Stimulated activated CD4-positive, alpha-beta T cell treated with anti-CD3 and anti-CD28 coated beads, TNF-alpha, amount 100 ng/mL, for 1 hour (primary cell): ENCODE results near the gene GSS.

ENCODE experiments used
- DNase-seq, 3 donors: peaks; one replicate each; pipeline ENCODE4 v3.0.0-alpha.2; 2020; ENCODE audit warnings: low read depth in 3 of 3, low spot score in 1 of 3

GSS gene

DNA sequence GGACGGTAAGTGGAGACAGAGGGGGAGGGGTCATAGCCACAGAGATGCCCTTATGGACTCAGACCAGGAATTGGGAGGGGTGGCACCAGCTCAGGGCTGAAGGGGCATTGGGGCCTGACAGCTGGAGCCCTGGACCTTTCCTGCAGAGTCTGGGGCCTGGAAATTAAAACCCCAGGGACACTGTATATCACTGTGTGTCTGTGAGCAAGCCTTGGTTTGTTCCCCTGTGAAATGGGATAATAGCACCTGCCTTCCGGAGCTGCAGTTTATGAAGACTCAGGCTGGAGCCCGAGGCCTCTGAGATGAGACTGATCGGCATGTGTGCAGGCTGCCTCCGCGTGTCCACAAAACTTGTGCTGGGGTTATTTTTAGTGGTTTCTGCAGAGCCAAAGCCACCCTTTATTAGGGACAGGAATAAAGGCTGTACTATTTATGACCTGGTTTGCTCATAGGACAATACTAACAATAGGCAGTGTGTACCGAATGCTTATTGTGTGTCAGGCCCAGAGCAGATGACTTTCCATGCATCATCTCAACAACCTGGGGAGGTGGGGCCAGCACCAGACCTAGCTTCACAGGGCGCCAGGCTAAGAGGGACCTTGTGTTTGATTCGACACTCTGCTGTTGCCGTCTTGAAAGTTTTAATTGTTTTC is 22.6 kb upstream of the GSS start:
- no peak for DNase-seq

DNA sequence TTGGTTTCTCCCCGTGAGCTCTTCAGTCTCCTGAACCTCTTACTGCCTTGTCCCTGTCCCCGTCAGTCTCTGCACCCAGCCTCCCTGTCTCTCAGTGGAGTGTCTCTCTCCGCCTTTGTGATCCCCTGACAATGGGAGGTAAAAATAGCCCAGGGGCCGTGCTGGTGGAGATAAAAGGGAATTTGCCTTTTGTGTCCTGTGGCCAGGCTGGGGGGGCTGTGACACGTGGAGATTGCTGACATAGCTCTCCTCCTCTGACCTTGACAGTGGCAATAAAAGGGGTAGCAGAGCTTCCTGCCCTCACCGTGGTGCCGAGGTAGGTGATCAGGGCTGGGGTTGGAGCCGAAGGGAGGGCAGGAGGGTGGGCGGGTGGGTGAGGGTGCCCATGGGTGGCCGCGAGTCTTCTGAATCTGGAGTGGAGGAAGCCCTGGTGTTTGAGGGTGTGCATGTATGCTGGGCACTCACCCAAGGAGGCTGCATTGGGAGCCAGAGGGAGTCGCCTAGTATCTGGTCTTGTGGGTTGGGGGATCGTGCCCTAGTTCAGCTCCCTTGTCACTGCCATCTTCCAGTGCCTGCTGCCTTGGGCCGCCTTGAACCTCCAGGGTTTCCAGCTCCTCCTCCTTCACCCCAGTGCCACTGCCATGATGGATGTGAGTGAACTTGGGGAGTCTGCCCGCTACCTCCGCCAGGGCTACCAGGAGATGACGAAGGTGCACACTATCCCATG is 21.9 kb upstream of the GSS start:
- DNase-seq, result no peak

DNA sequence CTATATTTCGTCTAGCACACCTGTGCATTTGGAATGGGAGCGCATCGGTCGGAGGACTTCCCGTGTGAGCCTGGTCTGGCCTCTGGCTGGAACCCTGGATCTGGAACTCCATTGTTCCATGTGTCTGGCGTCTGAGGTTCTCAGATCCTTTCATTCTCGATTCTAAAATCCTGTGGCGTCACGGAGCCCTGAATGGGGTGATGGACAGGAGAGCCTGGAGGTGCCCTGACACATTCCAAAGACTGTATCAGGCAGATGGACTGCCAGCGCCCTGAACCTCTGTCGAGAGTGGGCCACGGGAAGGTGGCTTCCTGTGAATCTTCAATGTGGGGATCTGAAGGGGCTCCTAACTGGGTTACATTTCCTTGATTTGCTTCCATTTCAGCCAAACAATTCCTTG is 20.7 kb upstream of the GSS start:
- DNase-seq, result no peak

DNA sequence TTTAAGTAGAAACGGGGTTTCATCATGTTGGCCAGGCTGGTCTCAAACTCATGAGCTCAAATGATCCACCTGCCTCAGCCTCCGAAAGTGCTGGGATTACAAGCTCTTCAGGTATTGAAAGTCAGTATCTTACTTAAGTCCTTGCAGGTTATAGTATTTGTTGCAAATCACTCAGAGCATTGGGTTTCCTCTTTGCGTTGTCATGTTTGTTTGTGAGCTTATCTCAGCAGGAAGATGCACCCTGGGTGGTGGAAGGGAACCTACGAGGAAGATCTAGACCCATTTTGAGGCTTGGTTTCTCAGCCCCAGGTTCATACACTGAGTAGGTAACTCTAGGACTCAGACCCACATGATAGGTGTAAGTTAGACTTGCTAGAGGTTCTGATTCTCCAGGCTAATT is 18.6 kb upstream of the GSS start:
- DNase-seq, result no peak

DNA sequence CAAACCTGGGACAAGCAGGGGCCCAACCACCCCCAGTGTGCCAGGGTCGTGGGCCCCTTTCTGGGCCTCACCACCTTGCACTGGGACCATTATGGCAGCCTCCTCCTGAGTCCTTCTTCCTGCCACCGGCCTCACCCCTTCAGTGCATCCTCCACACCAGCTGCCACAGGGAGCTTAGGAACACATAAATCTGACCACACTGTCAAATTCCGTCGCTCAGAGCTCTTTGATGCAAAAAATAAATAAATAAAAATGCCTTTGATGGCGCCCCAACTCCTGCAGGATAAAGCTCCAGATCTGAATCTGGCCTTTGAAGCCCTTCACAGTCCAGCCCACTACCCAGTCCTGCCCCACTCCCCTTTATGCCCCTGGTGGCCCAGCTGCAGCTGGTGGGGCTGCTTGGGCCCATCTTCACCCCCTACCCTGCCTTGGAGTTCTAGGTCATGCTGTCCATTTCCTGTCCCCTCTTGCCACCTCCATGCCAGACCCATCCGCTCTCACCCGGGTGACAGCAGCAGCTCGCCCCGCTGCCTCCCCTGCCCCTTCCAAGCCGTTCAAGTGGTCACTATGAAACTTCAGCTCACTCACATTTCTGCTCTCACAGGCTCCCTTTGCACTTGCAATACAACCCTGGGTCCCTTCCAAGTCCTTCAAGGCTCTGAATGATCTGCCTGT is 16.1 kb upstream of the GSS start:
- DNase-seq, result no peak

DNA sequence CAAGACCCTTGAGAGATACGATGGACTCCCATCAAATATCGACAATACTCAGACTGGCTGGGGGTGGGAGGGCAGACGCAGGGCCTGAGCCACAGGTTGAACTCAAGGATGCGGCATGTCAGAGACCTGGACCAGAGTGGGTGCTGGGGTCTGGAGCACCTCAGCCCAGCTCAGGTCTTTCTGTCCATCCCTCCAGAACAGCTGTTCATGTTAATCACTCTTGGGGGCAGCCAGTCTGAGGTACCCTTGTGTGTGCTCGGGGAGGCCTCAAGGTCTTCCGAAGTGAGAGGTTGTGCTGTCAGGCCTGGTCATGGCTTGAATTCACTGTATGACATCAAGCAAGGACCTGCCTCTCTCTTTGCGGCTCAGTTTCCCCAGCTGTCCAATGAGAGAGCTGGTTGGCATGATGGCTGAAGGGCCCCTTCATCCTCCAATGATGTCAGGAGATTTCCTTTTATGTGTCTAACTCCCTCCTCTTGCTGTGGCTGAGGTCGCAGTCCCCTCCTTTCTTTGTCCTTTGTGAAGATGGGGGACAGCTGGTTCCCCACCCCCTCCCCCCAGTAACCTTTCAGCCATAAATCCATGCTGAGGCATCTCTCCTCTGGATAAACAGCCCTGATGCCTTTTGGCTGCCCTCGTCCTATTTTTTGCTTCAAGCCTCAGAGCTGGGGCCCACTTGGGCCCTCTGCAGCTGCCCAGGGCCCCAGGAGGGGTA is 15.4 kb upstream of the GSS start:
- no peak for DNase-seq

DNA sequence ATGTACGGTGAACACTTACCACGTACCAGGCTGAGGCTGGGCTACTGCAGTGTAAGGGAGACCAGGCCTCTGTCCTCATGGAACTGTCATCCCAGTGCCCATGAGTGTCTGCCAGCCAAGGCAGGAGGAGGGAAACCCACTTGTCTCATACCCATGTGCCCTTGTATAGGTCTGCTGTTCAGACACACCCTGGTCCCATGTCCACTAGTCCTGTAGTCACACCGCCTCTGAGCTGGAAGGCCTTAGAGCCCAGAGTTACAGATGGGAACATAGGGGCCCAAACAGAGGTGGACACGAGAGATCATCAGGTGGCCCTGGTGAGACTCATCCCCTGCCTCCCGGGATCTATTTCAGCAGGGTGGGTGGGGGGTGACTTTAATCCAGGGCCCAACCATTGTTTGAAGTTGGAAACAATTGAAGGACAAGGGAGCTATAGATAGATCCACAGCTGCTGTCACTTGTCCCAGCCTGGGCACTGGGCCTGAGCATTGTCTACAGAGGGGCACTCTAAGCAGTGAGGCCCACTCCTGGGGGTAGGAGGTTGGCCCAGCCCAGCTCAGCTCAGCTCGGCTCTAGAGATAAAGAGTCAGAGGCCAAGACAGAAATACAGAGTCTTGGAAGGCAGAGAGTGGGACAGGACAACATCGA is 14.7 kb upstream of the GSS start:
- no peak for DNase-seq

DNA sequence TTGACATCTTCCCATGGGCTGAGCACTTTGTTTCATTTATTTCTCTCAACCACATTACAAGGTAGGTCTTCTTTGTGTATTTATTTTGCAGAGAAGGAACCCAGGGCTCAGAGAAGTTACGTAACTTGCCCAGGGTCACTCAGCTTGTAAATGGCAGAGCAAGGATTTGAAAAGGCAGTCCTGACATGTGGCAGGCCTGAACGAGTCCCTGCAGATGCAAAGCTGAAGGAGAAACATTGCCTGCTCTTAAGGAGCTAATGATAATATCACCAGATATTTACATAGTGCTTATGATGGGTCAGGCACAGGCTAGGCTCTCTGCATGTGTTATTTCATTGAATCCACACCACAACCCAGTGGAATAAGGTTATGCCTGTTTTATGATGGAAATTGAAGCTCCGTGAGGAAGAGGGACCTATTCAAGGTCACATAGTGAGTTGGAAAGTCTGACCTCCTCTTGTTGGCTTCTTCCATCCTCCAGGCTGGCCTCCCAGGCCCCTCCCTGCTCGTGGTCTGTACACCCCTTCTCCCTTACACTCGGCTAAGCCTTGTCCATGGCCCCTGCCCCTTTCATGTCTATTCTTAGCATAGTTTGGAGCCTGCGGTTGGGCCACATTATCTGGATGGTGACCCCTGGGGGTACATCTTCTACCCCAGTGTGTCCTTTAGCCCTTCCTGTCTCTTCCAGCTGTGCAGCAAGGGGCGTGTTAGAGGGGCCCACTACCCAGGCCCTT is 12.6 kb upstream of the GSS start:
- DNase-seq, result no peak

DNA sequence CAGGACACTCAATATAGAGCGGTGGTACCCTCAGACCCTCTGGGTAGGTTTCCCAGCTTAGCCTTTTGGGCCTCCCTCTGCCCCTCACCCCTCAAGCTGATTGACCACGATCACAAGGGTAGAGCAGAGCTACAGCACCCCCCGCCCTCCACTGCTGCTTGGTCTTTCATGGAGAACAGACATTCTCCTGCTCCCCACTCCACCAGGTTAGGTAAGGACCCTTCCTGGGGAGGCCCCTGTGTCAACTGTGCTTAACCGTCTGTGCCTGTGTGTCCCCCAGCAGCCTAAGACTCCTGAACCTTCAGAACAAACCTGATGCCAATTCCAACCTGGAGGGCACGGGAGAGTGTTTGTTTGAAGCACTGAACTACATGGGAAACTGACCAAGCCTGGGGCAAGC is 11.8 kb upstream of the GSS start:
- DNase-seq, result no peak

DNA sequence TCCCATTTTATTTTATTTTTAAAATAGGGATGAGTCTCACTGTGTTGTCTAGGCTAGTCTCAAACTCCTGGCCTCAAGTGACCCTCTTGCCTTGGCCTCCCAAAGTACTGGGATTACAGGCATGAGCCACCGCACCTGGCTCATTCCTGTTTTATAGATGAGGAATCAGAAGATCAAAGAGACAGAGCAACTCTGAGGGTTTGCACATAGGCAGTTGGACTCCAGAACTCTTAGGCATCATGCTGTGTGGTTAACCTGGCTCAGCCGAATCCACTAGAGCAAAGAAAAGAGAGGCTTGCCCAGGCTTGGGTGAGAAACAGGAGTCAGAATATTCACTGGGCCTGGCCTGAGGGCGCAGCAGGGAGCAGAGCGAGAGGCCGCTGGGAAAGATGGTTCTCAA is 9.4 kb upstream of the GSS start:
- no peak for DNase-seq

DNA sequence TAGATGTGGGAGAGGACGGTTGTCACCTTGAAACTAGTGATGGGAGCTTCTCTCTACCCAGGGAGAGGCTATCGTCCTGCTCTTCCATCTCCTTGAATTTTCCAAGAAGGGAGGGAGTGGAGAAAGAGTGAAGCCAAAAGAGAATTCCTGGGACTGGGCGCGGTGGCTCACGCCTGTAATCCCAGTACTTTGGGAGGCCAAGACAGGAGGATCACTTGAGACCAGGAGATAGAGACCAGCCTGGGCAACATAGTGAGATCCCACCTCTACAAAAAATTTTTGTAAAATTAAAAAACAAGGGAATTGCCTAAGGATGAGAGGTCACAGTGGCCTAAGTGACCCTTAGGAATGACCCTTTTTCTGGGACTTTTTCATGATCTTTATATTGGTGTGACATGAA is 8.9 kb upstream of the GSS start:
- no peak for DNase-seq

DNA sequence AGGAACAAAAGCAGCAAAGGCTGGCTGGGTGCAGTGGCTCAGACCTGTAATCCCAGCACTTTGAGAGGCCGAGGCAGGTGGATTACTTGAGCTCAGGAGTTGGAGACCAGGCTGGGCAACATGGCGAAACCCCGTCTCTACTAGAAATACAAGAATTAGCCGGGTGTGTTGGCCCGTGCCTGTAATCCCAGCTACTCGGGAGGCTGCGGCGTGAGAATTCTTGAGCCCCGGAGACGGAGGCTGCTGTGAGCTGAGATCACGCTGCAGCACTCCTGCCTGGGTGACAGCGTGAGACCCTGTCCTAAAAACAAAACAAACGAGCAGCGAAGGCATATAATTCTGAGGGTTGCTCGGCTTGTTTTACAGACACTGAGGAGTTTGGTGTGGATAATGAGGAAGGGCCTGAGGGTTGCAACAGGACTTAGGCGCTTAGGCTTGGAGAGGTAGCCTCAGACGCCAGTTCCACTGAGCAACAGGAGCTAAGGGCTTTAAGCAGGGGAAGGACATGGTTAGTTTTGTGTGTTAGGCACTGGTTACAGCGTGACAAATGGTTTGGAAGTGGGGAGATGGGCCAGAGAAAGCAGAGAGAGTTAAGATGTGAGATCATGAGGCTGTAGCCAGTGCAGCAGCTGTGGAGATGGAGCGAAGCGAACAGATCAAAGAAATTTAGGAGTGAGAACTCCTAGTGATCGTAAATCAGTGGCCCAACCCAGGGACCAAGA is 1.3 kb upstream of the GSS start:
- DNase-seq, result no peak

DNA sequence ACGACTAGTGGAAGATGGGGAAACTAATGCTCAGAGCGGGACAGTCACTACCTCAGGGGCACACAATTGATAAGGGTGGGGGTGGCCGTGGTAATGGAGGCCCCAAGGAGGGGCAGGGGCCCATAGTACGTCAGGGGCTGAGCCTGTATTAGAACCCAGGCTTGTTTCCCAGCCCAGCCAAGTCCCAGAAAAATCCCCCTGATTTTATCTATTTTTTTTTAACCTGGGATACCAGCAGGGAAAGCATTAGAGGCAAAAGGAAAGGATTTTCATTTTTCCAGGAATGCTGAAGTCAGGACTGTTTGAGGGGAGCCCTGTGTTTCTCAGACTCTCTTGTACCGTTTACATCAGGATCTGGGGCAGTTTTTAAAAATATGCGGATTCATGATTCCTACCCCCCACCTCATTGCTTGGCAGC is 444 bp upstream of the GSS start:
- no peak for DNase-seq

DNA sequence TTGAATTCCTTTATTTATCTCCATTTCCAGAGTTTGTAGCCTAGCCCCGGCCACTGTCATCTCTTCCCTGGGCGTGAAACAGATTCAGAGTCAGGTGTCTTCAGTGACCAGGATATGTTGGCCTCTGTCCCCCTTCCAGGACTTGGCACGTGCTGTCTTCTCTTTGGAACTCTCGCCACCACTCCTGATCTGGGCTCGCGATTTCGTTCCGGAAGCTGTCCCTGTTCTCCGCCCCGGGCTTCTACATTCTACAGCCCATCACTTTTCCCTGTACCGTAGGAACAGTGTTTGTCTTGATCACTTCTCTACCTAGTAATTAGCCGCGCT is 739 bp downstream of the GSS start:
- DNase-seq, result no peak

DNA sequence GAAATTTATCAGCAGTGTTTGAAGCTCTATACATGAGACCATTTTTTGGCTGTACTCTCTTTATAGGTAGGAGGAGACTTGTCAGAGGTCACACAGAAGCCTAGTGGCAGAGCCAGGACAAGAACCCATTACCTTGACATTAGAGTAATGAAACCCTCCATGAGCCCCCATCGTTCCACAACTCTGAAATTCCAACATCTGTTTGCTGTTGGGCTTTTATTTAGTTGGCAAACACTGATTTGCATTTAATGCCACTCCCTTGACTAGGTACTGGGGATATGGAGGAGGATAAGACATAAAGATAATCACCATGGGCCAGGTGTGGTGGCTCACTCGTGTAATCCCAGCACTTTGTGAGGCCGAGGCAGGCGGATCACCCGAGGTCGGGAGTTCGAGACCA is 1.6 kb downstream of the GSS start:
- no peak for DNase-seq

DNA sequence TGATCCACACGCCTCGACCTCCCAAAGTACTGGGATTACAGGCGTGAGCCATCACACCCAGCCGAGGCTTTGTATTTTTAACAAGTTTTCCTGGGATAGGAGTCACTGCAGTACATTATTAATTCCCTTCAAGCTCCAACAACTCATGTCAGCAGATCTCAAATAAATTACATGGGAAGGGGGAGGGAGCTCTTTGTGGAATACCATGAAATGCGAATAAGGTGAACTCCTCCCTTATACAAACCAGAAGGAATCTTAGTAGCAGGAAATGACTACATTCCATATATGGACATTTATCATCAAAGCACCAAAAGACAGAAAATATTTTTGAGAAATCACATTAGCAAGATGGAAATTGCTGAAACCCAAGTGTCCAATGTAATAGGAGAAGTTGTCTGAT is 2.9 kb downstream of the GSS start:
- DNase-seq, result no peak

DNA sequence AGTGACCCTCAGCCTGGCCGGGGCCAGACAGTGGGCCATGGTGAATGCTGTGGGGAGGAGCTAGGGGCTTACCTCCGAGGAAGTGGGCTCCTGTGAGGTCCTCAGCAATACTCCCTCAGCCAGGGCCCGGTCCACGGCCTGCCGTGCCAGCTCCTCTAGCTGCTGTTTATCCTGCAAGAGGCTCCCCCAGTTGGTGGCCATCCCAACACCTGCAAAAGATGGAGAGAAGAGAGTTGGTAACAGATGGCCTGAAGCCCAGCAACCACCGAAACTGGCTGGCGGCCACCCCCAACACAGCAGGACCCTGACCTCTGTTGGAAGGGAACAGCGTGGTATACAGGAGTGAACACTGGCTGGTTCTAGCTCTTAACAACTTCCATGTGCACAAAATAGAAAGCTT is 4.0 kb downstream of the GSS start:
- DNase-seq, result no peak

DNA sequence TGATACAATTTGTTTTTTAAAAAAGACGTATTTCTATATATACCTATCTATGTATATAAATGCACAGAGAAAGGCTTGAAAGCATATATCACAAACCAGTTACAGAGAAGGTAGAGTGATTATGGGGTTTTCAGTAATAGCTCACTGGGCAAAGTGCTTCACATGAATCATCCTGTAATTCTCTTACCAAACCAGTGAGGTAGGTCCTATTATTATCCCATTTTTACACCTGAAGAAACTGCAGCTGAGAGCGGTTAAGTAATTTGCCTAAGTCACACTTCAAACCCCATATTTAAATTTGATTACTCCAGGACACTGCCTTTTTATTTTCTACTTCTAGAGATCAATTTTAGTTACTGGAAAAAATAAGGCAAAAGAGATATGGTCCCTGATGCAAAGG is 4.4 kb downstream of the GSS start:
- DNase-seq, result no peak

DNA sequence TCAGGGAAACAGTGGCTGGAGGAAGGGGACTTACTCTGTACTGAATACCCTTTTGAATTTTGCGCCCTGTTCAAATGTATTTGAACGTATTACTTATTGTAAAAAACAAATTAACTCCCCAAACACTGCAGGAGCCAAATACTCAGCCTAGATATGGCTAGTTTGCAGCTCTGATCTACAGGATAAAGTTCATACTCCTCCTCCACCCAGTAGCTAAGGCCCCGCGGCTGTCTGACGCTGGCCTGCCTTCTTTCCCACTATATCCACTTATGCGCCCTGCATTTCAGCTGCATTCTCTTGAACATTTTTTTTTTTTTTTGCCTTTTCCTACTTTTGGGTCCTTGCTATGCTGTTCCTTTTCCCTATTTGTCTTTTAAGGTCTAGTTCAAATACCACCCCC is 6.5 kb downstream of the GSS start:
- no peak for DNase-seq

DNA sequence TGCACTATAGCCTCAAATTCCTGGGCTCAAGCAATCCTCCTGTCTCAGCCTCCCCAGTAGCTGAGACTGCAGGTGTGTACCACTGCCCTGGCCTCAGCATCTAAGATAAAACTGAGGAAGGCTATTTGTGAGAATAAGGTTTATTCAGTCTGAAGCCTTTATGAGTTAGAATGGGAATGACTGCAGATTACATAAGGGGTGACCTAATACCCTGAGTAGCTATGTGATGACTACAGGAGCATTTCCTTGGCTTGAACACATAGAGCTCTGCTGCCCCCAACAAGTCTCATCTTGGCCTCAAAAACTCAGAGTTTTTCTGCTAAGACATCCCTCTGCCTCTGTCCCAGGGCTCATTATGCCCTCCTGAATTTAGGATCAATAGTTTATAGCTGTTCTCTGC is 7.6 kb downstream of the GSS start:
- DNase-seq, result no peak
